ENCODE data around the gene SOX12. TPM values are rescaled to one million over a fixed set of nuclear protein-coding genes. Genes with fewer than 3 reads are reported as not detected.
A peak's percentile ranks its signal among the peaks of the same experiment; 100 is the strongest.
"Not testable (repeated sequence)": the region's sequence is repeated elsewhere in the genome, so short reads cannot be mapped to it uniquely, and the experiment has no call there.

SOX12 gene
- polyA plus RNA-seq, 3 donors from 2014 or later = 0.08 to 0.27 (median 0.21) TPM

DNA sequence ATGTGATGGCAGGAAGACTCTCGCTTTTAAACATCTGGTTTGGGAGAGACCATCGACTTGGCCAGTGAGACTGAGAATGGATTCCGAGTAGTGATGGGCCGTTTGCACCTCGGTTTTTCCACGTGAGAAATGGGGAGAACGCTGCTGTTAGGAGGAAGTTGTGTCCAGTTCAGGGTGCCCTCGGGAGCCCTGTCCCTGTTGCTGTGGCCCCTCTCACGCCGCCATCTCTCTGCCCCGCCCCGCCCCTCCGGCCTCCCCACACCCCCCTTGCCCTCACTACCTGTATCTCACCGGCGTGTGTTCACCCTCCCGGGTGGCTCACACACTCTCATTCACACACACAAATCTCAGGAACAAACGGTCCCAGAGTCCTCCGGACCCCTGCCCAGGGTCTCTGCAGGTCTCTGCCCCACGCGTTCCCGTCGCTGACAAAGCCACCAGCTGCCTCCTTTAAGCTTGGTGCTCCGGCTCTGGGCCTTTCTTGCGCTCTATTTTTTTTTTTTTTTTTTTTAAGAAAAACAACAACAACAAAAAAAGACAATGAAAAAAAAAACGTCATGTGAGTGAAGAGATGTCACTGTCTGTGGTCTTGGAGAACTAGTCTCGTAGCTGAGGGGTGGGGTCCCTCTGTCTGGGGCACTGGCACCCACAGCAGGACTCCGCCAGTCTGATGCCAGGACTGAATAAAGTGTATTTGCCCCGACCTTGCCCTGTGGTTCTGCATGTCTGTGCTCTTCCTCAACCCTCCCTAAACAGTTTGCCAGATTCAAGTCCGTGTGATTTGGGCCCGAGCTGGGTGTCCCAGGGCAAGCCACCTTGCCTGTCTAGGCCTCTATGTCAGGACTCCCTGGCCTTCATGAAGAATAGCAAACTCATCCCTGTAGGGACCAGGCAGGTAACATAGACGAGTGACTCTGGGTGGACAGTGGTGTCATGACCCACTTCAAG, 2.9 kb downstream of the SOX12 start:
- peak overlapping the region in 3 of 6 donors; percentile 58 to 69 (median 60) for H3K27ac Mint-ChIP-seq
- H3K9me3 Mint-ChIP-seq = no peaks in the 10 kb centered on the region
- no peaks in the 10 kb centered on the region for H3K36me3 Mint-ChIP-seq
- H3K4me3 Mint-ChIP-seq = peak overlapping the region; percentile 5 to 66 (median 58)
- H3K27me3 Mint-ChIP-seq (ENCODE audit: low read depth in 3 of 3) = peaks cover 2 to 11% (median 3%) of the 10 kb centered on the region in 3 donors
- no peak for DNase-seq
- H3K4me1 Mint-ChIP-seq = peaks cover 22 to 25% of the 10 kb centered on the region in 2 donors

DNA sequence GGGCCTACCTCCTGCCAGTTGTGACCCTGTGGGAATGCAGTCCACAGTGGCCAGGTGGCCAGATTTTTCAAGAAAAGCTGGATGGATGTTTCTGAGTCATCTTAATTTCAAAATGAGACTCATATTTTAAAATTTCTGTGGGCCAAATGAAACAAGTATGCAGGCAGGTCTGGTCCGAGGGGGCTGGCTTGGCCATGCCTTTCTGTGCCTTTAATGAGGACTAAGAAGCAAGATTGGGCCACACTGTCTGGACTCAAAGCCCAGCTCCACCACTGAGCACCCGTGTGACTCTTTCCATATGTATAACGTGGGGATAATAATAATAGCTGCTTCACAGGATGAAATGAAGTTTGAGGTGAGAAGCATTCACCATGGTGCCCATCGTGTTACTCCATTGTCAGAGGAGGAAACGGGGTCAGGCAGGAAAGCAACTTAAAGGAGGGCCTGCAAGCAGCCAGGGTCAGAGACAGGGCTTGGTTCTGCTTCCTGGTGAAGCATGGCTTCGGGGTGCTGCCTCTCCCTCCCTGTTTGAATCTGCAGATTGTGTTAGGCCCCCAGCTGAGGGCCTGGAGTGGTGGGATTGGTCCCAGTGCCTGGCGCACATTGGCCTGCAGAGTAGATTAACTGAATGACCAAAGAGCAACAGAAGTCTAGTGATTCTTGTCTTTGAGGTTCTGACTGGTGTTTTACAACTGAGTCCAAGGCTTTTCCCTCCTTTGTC, 3.8 kb downstream of the SOX12 start:
- Mint-ChIP-seq H3K4me3 (peak overlapping the region in 3 of 5 donors; percentile 24 to 58 (median 50)), H3K9me3 (no peaks in the 10 kb centered on the region), H3K4me1 (peaks cover 21 to 22% of the 10 kb centered on the region in 2 donors)

DNA sequence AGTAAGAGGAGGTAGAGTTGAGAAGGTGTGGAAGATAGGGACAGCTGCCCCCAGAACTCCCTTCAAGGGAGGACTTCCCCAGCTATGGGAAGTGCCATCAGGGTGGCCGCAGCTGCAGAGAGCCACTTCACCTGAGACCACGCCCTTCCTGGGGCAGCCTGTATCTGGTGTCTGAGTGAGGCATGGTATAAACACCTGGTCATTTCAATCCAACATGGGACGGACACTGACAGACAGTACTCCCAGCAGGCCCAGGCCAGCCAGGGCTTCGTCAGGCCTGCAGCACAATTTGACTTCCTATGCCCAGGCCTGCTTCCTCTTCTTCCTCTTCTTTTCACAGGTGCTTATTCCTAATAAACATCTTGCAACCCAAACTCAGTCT, 4.5 kb downstream of the SOX12 start:
- H3K36me3 Mint-ChIP-seq = no peaks in the 10 kb centered on the region
- peaks cover 0 to 10% (median 2%) of the 10 kb centered on the region in 3 donors for H3K27me3 Mint-ChIP-seq (ENCODE audit: low read depth in 3 of 3)
- H3K9me3 Mint-ChIP-seq = no peaks in the 10 kb centered on the region
- H3K27ac Mint-ChIP-seq = no peak overlapping the region
- peaks cover 17 to 19% of the 10 kb centered on the region in 2 donors for H3K4me1 Mint-ChIP-seq
- no peak overlapping the region for H3K4me3 Mint-ChIP-seq
- no peak for DNase-seq

More for the DNA sequence above, 3.8 kb downstream of the SOX12 start:
- DNase-seq = no peak
- Mint-ChIP-seq H3K36me3 (no peaks in the 10 kb centered on the region), H3K27ac (peak overlapping the region in 5 of 6 donors; percentile 21 to 69 (median 58)), H3K27me3 (ENCODE audit: low read depth in 3 of 3) (peaks cover under 1 to 11% (median 3%) of the 10 kb centered on the region in 3 donors)

DNA sequence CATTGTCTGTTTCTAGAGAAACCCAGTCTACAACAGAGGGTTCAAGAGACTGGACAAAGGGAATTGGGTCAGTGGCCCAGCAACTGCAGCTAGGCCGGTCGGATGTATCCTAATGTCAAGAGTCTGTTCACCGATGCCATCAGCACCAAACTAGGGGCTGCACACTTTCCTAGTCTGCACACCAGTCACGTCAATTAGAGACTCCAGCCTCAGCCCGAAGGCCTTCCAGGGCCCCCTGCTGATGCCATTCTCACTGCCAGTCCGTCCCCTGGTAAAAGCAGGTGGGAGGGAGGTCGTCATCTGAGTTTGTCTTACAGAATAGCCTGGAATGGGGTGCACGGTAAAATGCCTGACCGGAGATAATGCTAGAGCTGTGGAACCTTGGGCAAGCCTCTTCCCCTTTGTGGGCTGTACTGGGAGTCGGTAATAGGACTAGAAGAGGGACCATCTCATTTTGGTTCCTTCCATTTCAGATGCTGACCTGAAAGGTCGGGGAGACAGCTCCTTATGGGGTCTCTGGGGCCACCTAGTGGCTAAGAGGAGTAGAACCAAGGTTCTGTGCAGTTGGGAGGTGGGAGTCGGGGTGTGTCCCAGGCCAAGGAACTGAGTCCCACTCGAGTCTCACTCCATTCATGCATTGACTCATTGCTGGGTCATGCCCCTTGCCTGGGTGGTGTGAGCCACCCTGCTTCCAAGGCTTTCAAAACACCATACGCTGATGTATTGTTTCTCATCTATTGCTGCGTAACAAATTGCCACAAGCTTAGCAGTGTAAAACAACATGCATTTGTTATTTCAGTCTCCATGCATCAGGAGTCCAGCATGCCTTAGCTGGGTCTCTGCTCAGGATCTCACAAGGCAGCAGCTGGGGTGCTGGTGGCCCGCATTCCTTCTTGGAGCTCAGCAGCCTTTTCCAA, 5.1 kb downstream of the SOX12 start:
- Mint-ChIP-seq H3K4me1 (peaks cover 15 to 16% of the 10 kb centered on the region in 2 donors), H3K9me3 (no peaks in the 10 kb centered on the region), H3K36me3 (no peaks in the 10 kb centered on the region), H3K4me3 (no peak overlapping the region), H3K27ac (no peak overlapping the region), H3K27me3 (ENCODE audit: low read depth in 3 of 3) (peaks cover 0 to 6% (median 0%) of the 10 kb centered on the region in 3 donors)
- DNase-seq = peak; percentile 54 to 66 (median 61)

DNA sequence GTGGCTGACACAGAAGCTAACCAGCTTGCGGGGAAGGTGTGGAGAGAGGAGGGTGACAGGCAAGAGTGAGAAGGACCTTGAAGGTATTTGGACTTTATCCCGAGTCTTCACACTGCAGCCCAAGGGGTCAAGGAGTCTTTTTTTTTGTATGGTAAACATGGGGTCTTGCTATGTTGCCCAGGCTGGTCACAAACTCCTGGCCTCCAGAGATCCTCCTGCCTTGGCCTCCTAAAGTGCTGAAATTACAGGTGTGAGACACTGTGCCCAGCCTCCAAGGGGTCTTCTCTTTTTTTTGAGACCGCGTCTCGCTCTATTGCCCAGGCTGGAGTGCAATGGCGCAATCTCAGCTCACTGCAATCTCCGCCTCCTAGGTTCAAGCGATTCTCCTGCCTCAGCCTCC, 9.2 kb downstream of the SOX12 start:
- no peak for DNase-seq
- H3K27ac Mint-ChIP-seq = no peak overlapping the region
- no peaks in the 10 kb centered on the region for H3K27me3 Mint-ChIP-seq (ENCODE audit: low read depth in 3 of 3)
- no peak overlapping the region for H3K4me3 Mint-ChIP-seq
- peaks cover 0 to 3% (median 0%) of the 10 kb centered on the region in 3 donors for H3K36me3 Mint-ChIP-seq
- no peaks in the 10 kb centered on the region for H3K9me3 Mint-ChIP-seq
- H3K4me1 Mint-ChIP-seq = peaks cover 4 to 7% of the 10 kb centered on the region in 2 donors

DNA sequence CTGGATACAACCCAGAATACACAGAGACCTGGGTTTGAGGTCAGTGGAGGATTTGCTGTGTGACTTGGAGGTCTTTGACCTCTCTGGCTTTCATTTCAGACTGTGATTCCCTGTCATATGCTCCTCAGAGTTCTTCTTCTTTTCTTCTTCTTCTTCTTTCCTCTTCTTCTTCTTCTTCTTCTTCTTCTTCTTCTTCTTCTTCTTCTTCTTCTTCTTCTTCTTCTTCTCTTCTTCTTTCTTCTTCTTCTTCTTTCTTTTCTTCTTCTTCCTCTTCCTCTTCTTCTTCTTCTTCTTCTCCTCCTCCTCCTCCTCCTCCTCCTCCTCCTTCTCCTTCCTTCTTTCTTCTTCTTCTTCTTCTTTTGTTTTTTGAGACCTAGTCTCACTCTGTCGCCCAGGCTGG, 10.7 kb downstream of the SOX12 start:
- not testable (repeated sequence) for H3K4me1 Mint-ChIP-seq, H3K27ac Mint-ChIP-seq, H3K4me3 Mint-ChIP-seq

DNA sequence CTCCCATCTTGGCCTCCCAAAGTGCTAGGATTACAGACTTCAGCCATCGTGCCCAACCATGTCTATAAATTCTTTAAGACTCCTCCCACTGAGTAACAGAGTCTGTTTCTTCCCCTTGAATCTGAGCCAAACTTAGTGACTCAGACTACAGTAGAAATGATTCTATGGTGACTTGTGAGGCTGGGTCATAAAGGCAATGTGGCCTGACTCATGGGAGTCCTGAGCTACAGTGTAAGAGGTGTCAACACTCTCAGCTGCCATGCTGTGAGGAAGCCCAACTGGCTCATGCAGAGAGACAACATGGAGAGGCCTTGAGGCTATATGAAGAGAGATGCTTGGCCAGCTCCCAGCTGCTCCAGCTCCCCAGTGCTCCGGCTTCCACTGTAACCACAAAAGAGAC, 16.3 kb downstream of the SOX12 start:
- H3K27ac Mint-ChIP-seq = no peak overlapping the region
- peaks cover 0 to 4% (median 0%) of the 10 kb centered on the region in 3 donors for H3K27me3 Mint-ChIP-seq (ENCODE audit: low read depth in 3 of 3)
- no peak for DNase-seq
- no peak overlapping the region for H3K4me3 Mint-ChIP-seq
- peaks cover 6 to 7% of the 10 kb centered on the region in 2 donors for H3K4me1 Mint-ChIP-seq
- no peaks in the 10 kb centered on the region for H3K9me3 Mint-ChIP-seq
- H3K36me3 Mint-ChIP-seq = peaks cover 0 to 13% (median 0%) of the 10 kb centered on the region in 3 donors

More for the DNA sequence above, 10.7 kb downstream of the SOX12 start:
- not testable (repeated sequence) for DNase-seq; H3K36me3 Mint-ChIP-seq; H3K27me3 Mint-ChIP-seq (ENCODE audit: low read depth in 3 of 3); H3K9me3 Mint-ChIP-seq

DNA sequence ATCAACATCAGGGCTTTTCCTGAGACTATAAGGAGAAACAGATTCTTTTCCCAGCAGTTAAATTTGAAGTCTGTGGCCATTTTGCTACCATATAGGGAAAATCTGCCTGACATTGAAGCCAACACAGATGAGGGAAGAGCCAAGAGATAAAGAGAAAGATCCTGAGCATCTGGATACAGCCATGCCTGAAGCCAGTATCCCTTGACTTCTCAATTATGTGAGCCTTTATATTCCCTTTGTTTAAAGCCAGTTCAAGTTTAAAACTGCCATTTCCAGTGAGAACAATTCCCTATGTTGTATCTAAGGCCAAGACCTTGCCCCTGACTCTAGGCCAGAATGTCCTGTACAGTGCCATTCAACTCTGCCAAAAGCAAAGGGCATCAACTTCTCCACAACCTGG, 17.8 kb downstream of the SOX12 start:
- H3K36me3 Mint-ChIP-seq = peaks cover 0 to 10% (median 0%) of the 10 kb centered on the region in 3 donors
- H3K27me3 Mint-ChIP-seq (ENCODE audit: low read depth in 3 of 3) = peaks cover 0 to 4% (median under 1%) of the 10 kb centered on the region in 3 donors
- H3K4me1 Mint-ChIP-seq = peaks cover 6 to 9% of the 10 kb centered on the region in 2 donors
- DNase-seq = no peak
- no peak overlapping the region for H3K27ac Mint-ChIP-seq
- no peak overlapping the region for H3K4me3 Mint-ChIP-seq
- no peaks in the 10 kb centered on the region for H3K9me3 Mint-ChIP-seq

DNA sequence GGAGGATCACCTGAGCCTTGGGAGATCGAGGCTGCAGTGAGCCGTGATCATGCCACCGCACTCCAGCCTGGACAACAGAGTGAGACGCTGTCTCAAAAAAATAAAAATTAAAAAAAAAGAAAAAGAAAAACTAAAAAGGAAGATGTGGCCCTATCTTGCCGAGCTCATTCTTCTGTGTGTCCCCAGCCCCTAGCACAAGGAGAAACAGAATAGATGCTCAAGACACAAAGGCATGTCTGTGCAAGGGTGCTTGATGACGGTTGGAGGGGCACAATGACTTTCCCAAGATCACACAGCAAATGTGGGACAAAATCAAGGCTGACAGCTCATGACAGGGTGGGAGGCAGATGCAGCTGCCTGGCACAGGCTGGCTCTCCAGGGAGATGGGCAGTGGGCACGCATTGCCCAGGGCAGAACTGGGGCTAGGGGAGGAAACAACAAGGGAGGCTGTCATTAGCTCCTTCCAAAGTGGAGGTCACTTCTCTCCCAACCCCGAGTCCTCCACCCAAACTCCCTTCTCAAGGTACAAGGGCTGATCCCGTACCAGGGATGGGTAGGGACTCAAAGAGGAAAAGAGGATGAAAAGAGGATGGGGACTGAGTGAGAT, 20.8 kb downstream of the SOX12 start:
- Mint-ChIP-seq H3K9me3 (no peaks in the 10 kb centered on the region), H3K27ac (peak overlapping the region; percentile 37 to 85 (median 74)), H3K27me3 (ENCODE audit: low read depth in 3 of 3) (peaks cover 3 to 6% (median 4%) of the 10 kb centered on the region in 3 donors), H3K4me1 (peaks cover 12 to 15% of the 10 kb centered on the region in 2 donors), H3K4me3 (peak overlapping the region; percentile 78 to 97 (median 81)), H3K36me3 (peaks cover 0 to 10% (median 0%) of the 10 kb centered on the region in 3 donors)
- DNase-seq = no peak

DNA sequence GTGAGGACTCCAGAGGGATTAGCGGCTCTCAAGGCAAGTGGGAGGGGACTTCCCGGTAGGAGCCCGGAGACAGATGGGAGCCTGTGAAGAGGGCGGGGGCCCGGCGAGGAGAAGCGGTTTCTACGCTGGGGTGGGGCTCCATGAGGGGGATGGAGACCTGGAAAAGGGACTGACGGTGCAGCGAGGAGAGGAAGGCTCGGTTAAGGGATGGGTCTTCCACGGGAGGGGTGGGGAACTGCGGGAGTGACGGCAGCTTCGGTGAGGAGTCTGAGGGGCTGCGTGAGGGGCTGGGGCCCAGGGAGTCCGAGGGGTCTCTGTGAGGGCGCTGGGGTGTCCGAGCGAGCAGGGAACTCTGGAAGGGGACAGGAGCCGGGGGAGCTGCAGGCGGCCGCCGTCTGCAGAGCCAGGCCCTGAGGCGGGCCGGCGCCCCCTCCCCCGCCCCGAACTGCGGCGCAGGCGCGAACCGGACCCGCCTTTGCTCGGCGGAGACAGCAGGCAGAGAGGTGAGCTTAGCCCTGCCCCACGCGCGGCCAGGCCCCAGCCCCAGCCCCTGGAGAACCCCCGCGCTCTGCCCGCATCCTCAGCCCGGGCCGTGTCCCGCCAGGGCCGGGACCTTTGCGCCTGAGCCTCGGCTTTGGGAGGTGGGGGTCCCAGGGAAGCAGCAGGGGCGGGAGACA, 21.4 kb downstream of the SOX12 start, which contains the start of gene NRSN2:
TSS of gene NRSN2 (plus strand) at position 472 of the 677 bp plus-strand sequence. CDS start 2,533 bp downstream, outside the sequence.
- Mint-ChIP-seq H3K4me1 (peaks cover 12 to 20% of the 10 kb centered on the region in 2 donors), H3K4me3 (peak within 1 kb of the TSS; percentile 88 to 98 (median 97)), H3K36me3 (peaks cover 0 to 9% (median 0%) of the 10 kb centered on the region in 3 donors), H3K27me3 (ENCODE audit: low read depth in 3 of 3) (peaks cover 3 to 6% (median 4%) of the 10 kb centered on the region in 3 donors), H3K9me3 (no peaks in the 10 kb centered on the region), H3K27ac (peak within 1 kb of the TSS; percentile 65 to 89 (median 81))
- peak in 2 of 3 donors; percentile 33 for DNase-seq

DNA sequence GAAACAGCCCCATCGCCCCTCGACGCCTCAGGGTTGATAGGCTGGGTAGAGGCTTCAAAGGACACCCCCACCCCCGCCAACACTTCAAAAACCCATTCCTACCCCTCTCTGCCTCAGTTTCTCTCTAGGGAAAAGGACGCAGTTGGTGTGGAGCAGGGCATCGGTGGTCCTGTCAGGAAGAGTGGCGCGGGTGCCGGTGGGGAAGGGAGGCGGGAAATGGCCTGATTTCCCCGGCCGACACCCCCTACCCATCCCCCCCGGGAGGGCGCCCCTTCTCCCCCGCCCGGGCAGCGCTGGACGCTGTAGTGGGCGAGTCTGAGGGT, 21.9 kb downstream of the SOX12 start:
- H3K9me3 Mint-ChIP-seq = no peaks in the 10 kb centered on the region
- peaks cover 0 to 4% (median 0%) of the 10 kb centered on the region in 3 donors for H3K36me3 Mint-ChIP-seq
- H3K4me1 Mint-ChIP-seq = peaks cover 16 to 25% of the 10 kb centered on the region in 2 donors
- H3K4me3 Mint-ChIP-seq = peak overlapping the region; percentile 88 to 98 (median 97)
- H3K27ac Mint-ChIP-seq = peak overlapping the region in 1 of 6 donors; percentile 61
- H3K27me3 Mint-ChIP-seq (ENCODE audit: low read depth in 3 of 3) = peaks cover 3 to 6% (median 4%) of the 10 kb centered on the region in 3 donors
- DNase-seq = no peak
